HG02610 (cell line): ENCODE results near the gene KDM4B.

Experiments
- ATAC-seq: cut with Tn5 transposase; IDR thresholded peaks from one replicate; pipeline ENCODE4 v1.9.1; 2021; ENCODE audit warnings: mild to moderate bottlenecking, moderate library complexity; ENCODE audit not compliant: unreplicated experiment

The KDM4B gene

GRCh38 chr19:5103061-5103701, 134.3 kb downstream of the KDM4B start:
- no peak for ATAC-seq

DNA sequence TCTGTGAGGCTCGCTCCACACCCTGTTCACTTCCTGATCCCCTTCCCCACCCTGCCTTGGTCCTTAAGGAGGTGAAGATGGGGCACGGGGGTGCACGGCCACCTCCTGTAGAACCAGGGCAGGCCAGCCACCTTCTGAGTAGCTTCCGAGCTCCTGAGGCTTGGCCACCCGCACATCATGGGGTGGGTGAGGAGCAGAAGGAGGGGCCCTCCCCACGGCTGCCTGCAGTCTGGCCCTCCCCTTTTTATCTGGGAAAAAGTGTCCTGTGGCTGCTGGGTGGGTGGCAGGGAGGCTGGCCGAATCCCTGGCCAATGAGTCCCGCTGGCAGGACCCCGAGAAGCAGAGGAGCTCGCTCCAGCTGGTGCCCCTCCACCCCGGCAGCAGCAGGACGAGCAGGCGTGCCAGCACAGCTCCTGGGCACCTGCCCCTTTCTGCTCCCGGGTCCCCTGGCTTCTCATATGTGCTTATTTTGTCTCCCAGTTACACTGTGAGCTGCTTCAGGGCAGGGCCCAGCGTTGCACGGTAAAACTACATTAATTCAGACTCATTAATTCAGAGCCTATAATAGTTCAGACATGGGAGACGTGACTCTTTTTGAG, 135.0 kb downstream of the KDM4B start:
- no peak for ATAC-seq

DNA sequence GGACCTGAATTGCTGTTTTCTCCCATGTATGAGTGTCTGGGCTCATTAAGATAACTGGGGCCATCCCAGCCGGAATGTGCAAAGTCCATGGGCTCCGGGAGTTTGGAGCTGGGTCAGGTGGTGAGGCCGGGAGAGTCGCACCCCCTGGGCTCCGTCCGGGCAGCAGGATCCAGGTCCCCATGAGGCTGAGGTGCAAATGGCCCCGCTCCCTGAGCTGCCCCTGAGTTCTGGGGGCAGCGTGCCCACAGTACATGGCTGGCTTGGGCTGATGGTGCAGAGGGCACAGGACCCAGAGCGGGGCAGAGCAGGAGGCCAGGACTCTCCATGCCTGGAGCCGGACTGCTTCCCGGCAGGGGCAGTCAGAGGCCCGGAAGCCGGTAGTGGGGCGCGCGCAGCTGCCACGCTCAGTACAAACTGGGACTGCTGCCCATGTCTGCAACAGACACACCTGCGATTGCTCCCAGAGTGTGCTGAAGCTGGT, 136.0 kb downstream of the KDM4B start:
- ATAC-seq, result no peak

GRCh38 chr19:5106191-5106726, 137.3 kb downstream of the KDM4B start:
- ATAC-seq, result no peak

DNA sequence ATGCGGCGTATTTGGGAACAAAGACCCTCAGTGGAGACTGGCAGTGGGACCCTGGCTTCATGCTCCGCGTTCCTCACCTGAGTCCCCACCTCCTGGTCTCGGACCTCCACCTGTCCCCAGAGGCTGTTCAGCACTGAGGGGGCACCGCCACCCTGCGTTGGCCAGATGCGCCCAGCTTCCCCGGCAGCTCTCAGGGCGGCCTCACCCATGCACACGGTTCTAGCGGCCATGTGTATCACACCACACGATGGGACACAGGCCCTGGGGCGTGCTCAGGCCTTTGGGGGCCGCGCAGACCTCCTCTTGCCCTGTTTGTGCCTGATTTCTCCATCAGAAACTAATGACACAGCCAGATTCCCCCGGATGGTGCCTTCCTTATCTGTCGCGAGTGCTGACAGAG, 138.1 kb downstream of the KDM4B start:
- no peak for ATAC-seq

GRCh38 chr19:5107432-5108122, 138.7 kb downstream of the KDM4B start:
- ATAC-seq, result no peak

DNA sequence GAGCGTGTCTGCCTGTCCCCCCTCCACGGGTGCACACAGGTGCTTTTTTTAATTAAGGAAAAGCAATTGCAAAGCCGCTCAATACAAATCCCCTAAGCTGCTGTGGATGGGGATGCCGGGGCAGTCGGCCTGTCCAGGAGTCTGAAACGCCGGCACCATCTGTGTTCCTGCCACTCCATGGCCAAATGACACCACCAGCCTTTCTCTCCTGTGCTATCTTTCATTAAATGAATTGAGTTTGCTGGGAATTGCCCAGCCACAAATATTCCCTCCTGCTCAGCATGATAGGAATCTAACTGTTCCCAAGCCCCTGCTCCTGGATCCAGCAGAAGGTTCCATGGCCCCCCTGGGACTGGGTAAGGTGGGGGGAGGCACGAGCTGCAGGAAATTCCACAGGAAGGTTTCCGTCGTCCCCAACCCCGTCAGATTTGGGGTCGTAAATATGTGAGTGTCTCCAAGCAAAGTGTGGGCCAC, 139.2 kb downstream of the KDM4B start:
- ATAC-seq, result no peak

GRCh38 chr19:5108866-5109265, 140.0 kb downstream of the KDM4B start:
- no peak for ATAC-seq

DNA sequence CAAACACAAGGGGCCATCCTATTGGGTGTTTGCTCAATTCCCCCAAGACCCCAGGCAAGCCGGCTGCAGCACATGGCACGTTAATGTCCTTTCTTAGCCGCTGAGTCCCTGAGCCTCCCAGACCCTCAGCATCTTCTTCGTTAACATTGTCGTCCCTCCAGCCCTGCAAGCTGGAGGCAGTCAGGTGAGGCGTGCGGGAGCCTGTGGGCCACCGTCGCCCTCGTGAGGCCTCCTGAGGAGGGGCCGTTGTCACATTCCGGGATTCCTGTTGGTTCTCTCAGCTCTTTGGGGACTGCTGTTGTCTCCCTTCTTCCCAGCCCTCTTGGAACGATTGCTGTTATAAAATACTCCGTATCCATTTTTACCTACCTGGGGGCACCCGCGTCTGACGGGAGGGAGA, 140.6 kb downstream of the KDM4B start:
- ATAC-seq, result no peak

DNA sequence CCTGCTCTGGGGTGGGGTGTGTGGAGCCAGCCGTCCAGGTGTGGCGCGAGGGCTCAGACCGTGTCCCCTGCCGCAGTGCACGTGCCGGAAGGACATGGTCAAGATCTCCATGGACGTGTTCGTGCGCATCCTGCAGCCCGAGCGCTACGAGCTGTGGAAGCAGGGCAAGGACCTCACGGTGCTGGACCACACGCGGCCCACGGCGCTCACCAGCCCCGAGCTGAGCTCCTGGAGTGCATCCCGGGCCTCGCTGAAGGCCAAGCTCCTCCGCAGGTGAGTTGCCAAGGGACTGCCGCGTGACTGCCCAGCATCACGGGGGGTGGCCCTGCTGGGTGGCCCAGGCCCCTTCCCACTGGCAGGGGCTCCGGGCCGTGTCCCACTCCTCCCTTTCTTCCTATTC, 141.6 kb downstream of the KDM4B start:
- no peak for ATAC-seq

DNA sequence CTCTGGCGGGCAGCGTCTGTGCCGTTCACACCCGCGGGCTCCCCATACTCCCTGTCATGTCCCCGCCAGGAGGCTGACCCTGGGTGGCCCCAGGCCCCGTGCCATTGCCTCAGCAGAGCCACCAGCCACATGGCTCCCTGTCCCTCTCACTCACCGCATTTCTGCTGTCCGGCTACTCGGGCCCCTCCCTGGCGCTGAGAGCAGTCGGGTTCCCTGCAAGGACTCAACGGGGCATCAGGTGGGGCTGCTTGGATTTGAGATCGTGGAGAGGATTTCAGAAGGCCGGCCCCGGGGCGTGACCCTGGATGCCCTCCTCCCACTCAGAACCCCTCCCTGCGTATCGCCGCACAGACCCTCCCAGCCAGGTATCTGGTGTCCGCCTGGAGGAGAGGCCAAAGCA, 142.1 kb downstream of the KDM4B start:
- ATAC-seq, result no peak

DNA sequence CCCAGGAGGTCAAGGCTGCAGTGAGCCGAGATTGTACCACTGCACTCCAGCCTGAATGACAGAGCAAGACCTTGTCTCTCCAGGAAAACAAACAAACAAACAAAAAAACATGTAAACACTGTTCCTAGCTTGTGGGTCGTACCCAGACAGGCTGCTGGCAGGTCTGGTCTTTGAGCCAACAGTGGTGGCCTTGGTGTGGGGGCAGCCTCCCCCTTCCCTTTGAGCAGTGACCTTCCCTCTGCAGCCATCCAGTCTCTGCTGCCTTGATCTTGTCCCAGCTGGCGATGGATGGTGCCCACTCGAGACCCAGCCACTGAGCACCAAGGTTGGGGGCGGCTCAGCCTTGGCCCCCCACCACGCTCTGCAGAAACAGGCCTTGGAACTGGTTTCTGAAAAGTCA, 143.3 kb downstream of the KDM4B start:
- ATAC-seq, result no peak

GRCh38 chr19:5112681-5113575, 144.0 kb downstream of the KDM4B start:
- ATAC-seq, result no peak

GRCh38 chr19:5113633-5114586, 145.0 kb downstream of the KDM4B start:
- ATAC-seq, result no peak

- no peak for ATAC-seq
These were observed 145.8 kb downstream of the KDM4B start for GRCh38 chr19:5114727-5115126.

GRCh38 chr19:5115351-5115750, 146.4 kb downstream of the KDM4B start:
- ATAC-seq, result no peak

- no peak for ATAC-seq
These were observed 146.9 kb downstream of the KDM4B start for GRCh38 chr19:5115771-5116202.

- no peak for ATAC-seq
These were observed 147.4 kb downstream of the KDM4B start for GRCh38 chr19:5116292-5116691.

DNA sequence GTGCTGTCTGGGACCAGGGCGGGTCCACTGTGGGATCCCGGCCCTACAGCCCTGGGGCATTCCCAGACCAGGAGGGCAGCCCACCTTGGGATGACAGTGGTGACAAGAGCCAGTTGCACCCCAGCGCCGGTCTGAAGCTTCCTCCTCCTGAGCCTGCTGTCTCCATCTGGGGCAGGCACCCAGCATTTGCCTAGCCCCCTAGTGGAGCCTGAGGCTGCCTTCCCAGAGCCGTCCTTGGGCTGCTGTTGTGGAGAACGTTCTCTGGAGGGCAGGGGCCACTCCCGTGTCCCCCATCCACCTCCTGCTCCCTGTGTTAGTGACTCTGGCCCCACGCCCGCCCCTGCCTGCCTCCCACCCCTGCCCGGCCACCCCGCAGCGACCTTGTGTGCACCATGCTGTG, 148.5 kb downstream of the KDM4B start:
- no peak for ATAC-seq

DNA sequence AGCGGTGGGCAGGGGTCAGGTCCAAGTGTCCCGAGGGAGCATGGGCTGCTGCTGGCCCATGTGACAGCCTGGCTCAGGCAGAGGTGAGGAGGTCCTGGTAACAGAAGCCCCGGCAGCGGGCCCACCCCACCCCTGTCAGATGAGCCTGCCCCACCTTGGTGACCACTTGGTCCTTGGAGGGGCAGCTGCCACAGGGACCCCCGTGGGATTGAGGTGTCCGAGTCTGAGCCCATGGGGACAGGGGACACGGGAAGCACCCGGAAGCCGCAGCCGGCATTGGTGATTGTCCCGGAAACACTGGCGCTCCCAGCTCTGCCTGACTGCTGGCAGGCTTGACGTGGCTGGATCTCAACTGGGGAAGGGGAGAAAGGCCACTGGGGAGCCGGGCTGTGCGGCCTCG, 149.1 kb downstream of the KDM4B start:
- no peak for ATAC-seq
